RWPE1 (cell line): ENCODE results near the gene TRA2B.
A peak's percentile ranks its signal among the peaks of the same experiment; 100 is the strongest.

Experiments used
- CTCF ChIA-PET: fragments of 350-600 bp; sonication (Branson Sonifier 250); formaldehyde crosslinking; extraction: SDS; loops from one replicate; lab custom pipeline; 2021; lab: Yijun Ruan, JAX
- POLR2A ChIA-PET: fragments of 400-600 bp; formaldehyde crosslinking; extraction: SDS; loops from one replicate; lab custom pipeline; 2020; ENCODE audit warnings: antibody characterized with exemption; ENCODE audit not compliant: low non-redundant PET; lab: Yijun Ruan, JAX
- DNase-seq: peaks from one replicate; pipeline ENCODE4 v3.0.0; 2012; ENCODE audit warnings: low spot score
- H3K27ac ChIP-seq: fragments of 450-650 bp; 2 replicates; pipeline ENCODE4 v1.5.1; 2017
- CTCF ChIP-seq: fragments of 450-650 bp; conservative IDR thresholded peaks from 2 replicates; pipeline ENCODE4 v1.5.1; 2017; ENCODE audit warnings: low read depth, mild to moderate bottlenecking

The TRA2B gene

GRCh38 chr3:185926445-185926844 lies 11.4 kb downstream of the TRA2B start:
- ChIA-PET POLR2A (interaction anchor here (0.8 kb wide), 1 partner anchor 12 kb away, joined by 8 read pairs; the partner anchor contains the start of gene TRA2B), CTCF (no interaction called here)
- DNase-seq: no peak
- no peak overlapping the region for H3K27ac ChIP-seq
- TF ChIP-seq CTCF: no peak

GRCh38 chr3:185925353-185925752 lies 12.5 kb downstream of the TRA2B start:
- TF ChIP-seq CTCF: no peak
- ChIA-PET CTCF (no interaction called here), POLR2A (no interaction called here)
- no peak overlapping the region for H3K27ac ChIP-seq
- no peak for DNase-seq

GRCh38 chr3:185924375-185924774 lies 13.4 kb downstream of the TRA2B start:
- H3K27ac ChIP-seq: peak overlapping the region; percentile 42; the same call in 1 of the 2 replicates
- no peak for TF ChIP-seq CTCF
- no peak for DNase-seq
- ChIA-PET CTCF (interaction anchor here (0.6 to 1.2 kb wide), 2 partner anchors 20 to 645 kb away, joined by 3 to 5 read pairs; no protein-coding TSS in a partner anchor), POLR2A (no interaction called here)

- no peak for TF ChIP-seq CTCF
- CTCF ChIA-PET: interaction anchor here (0.6 kb wide), 2 partner anchors 25 to 458 kb away, joined by 3 to 4 read pairs; no protein-coding TSS in a partner anchor
- DNase-seq: no peak
- peak overlapping the region; percentile 27; the same call in 1 of the 2 replicates for H3K27ac ChIP-seq
- POLR2A ChIA-PET: no interaction called here
Observed at GRCh38 chr3:185920184-185920583, 17.6 kb downstream of the TRA2B start.

GRCh38 chr3:185916042-185916833 lies 21.6 kb downstream of the TRA2B start:
- TF ChIP-seq CTCF: no peak
- ChIA-PET POLR2A (no interaction called here), CTCF (no interaction called here)
- H3K27ac ChIP-seq: no peak overlapping the region
- no peak for DNase-seq

- no peak overlapping the region for H3K27ac ChIP-seq
- ChIA-PET CTCF (no interaction called here), POLR2A (no interaction called here)
- no peak for TF ChIP-seq CTCF
- no peak for DNase-seq
Observed at GRCh38 chr3:185915642-185916041, 22.2 kb downstream of the TRA2B start.
